Measurements from ENCODE around the gene KDF1.

- TF ChIP-seq CTCF (conservative IDR thresholded peaks at IDR 0.05 in 1 of 2, IDR thresholded peaks at IDR 0.05 in 1 of 2; ENCODE audit: low read depth in 1 of 2, low read length in 2 of 2) = no peak
- no peak for TF ChIP-seq EZH2 (IDR thresholded peaks at IDR 0.05; ENCODE audit: low read length, missing control alignments)
Measured at GRCh38 chr1:26996665-26997064, 36.4 kb upstream of the KDF1 start.

All from fibroblast of lung (primary cell).